WTC11 (cell line): ENCODE results near the gene PDCD1.

Source experiments
- CTCF ChIP-seq: fragments of 200-600 bp; IDR thresholded peaks from 2 replicates; pipeline ENCODE4 v1.8.0; 2022; ENCODE audit warnings: antibody characterized with exemption
- GRHL2 ChIP-seq: fragments of 250-450 bp; sonication (Bioruptor Pico); IDR thresholded peaks from 2 replicates; pipeline ENCODE4 v1.8.0; 2022; ENCODE audit warnings: mild to moderate bottlenecking, moderate library complexity; ENCODE audit not compliant: insufficient replicate concordance, severe bottlenecking
- IRF2 ChIP-seq: sonication (generic); formaldehyde crosslinking; IDR thresholded peaks from 2 replicates; pipeline ENCODE4 v1.8.0; 2022; ENCODE audit warnings: low read depth, missing genetic modification reagents, borderline replicate concordance
- PRRX2 ChIP-seq: fragments of 250-450 bp; sonication (Bioruptor Pico); IDR thresholded peaks from 2 replicates; pipeline ENCODE4 v1.8.0; 2021; ENCODE audit warnings: mild to moderate bottlenecking
- SP1 ChIP-seq: sonication (generic); formaldehyde crosslinking; conservative IDR thresholded peaks from 2 replicates; pipeline ENCODE4 v1.8.1; 2022; ENCODE audit warnings: missing genetic modification reagents
- TEAD1 ChIP-seq: sonication (generic); formaldehyde crosslinking; IDR thresholded peaks from 2 replicates; pipeline ENCODE4 v1.8.0; 2022; ENCODE audit warnings: mild to moderate bottlenecking, missing genetic modification reagents
- TF ChIP-seq, protein P1 (sequence below): sonication (generic); formaldehyde crosslinking; conservative IDR thresholded peaks from 2 replicates; pipeline ENCODE4 v1.8.1; 2023; ENCODE audit warnings: mild to moderate bottlenecking, low read depth, missing genetic modification reagents, moderate library complexity

DNA sequence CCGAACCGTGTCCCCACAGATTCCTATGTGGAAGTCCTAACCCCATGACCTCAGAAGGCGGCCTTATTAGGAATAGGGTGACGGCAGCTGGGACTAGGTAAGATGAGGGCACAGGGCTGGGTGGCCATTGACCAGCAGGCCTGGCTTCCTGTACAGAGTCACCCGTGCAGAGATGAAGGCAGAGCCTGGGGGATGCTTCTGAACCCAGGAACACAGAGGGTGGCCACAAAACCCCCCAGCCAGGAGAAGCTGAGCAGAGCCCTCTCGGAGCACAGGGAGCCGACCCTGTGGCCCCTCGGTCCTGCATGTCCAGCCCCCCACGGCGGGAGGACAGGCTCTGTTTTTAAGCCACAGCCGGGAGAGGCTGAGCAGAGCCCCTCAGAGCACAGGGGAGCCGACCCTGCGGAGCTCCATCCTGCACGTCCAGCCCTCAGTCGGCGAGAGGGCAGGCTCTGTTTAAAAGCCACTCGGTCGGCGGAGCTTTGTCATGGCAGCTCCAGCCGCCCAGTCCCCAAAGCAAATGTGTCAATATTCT is 2.7 kb downstream of the PDCD1 start:
- TF ChIP-seq CTCF, result no peak
- no peak for TF ChIP-seq SP1 (CRISPR knock-in tag)
- no peak for TF ChIP-seq IRF2 (CRISPR knock-in tag)
- TF ChIP-seq TEAD1 (CRISPR knock-in tag), result no peak
- TF ChIP-seq GRHL2 (CRISPR knock-in tag), result no peak
- no peak for TF ChIP-seq PRRX2 (CRISPR knock-in tag)
- TF ChIP-seq, protein P1, sequence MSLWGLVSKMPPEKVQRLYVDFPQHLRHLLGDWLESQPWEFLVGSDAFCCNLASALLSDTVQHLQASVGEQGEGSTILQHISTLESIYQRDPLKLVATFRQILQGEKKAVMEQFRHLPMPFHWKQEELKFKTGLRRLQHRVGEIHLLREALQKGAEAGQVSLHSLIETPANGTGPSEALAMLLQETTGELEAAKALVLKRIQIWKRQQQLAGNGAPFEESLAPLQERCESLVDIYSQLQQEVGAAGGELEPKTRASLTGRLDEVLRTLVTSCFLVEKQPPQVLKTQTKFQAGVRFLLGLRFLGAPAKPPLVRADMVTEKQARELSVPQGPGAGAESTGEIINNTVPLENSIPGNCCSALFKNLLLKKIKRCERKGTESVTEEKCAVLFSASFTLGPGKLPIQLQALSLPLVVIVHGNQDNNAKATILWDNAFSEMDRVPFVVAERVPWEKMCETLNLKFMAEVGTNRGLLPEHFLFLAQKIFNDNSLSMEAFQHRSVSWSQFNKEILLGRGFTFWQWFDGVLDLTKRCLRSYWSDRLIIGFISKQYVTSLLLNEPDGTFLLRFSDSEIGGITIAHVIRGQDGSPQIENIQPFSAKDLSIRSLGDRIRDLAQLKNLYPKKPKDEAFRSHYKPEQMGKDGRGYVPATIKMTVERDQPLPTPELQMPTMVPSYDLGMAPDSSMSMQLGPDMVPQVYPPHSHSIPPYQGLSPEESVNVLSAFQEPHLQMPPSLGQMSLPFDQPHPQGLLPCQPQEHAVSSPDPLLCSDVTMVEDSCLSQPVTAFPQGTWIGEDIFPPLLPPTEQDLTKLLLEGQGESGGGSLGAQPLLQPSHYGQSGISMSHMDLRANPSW (CRISPR knock-in tag), result no peak
